Calu3 (cell line): ENCODE measurements around the gene CPNE7. TPM values are rescaled to one million over a fixed set of nuclear protein-coding genes. Genes with fewer than 3 reads are reported as not detected.

ENCODE experiments used
- BruUV-seq: library from RNA; stranded (reverse); fragments of 400-500 nt; replicated peaks from 2 replicates; lab custom pipeline; 2021; lab: Mats Ljungman, UMichigan
- CTCF ChIA-PET: fragments of 300-600 bp; sonication (Branson Sonifier 250); formaldehyde crosslinking; loops from one replicate; lab custom pipeline; 2022; ENCODE audit warnings: antibody characterized with exemption; lab: Charles Lee
- DNase-seq: peaks from one replicate; pipeline ENCODE4 v3.0.0; 2022
- H3K27ac Mint-ChIP-seq: one replicate; pipeline ENCODE4 v1.8.0; 2022; ENCODE audit warnings: mixed read lengths; ENCODE audit not compliant: unreplicated experiment
- H3K27me3 Mint-ChIP-seq: one replicate; pipeline ENCODE4 v1.8.0; 2022; ENCODE audit warnings: mixed read lengths; ENCODE audit not compliant: unreplicated experiment
- H3K36me3 Mint-ChIP-seq: one replicate; pipeline ENCODE4 v1.8.0; 2022; ENCODE audit warnings: mild to moderate bottlenecking, moderate library complexity, mixed read lengths; ENCODE audit not compliant: insufficient read depth, unreplicated experiment
- H3K4me1 Mint-ChIP-seq: one replicate; pipeline ENCODE4 v1.8.0; 2022; ENCODE audit warnings: mild to moderate bottlenecking, low read depth, mixed read lengths; ENCODE audit not compliant: unreplicated experiment
- H3K4me3 Mint-ChIP-seq: one replicate; pipeline ENCODE4 v1.8.0; 2022; ENCODE audit warnings: mild to moderate bottlenecking, low read depth, moderate library complexity, mixed read lengths; ENCODE audit not compliant: unreplicated experiment
- H3K9me3 Mint-ChIP-seq: one replicate; pipeline ENCODE4 v1.8.0; 2022; ENCODE audit warnings: low read depth, mixed read lengths; ENCODE audit not compliant: unreplicated experiment
- CTCF ChIP-seq: fragments of 200-600 bp; IDR thresholded peaks from one replicate; pipeline ENCODE4 v1.8.0; 2022; ENCODE audit warnings: antibody characterized with exemption; ENCODE audit not compliant: unreplicated experiment
- intact Hi-C: fragments of 100-400 bp; cut with micrococcal nuclease; formaldehyde crosslinking; loops from one replicate; pipeline ENCODE4 v1.10.0; 2022; ENCODE audit not compliant: unreplicated experiment
- total RNA-seq: library from RNA; stranded (reverse); gene quantifications from 2 replicates; pipeline ENCODE4 v1.2.3, GENCODE V29; 2022

The CPNE7 gene
- total RNA-seq, 1 experiment from 2014 or later, result 31.3 TPM

GRCh38 chr16:89544113-89544512, 31.4 kb upstream of the CPNE7 start:
- H3K36me3 Mint-ChIP-seq, result peaks cover 39% of the 10 kb centered on the region
- no peak for DNase-seq
- TF ChIP-seq CTCF, result no peak
- no peak overlapping the region for H3K4me3 Mint-ChIP-seq
- CTCF ChIA-PET, result no interaction called here
- intact Hi-C loops, result no loop called here
- no peaks in the 10 kb centered on the region for H3K27me3 Mint-ChIP-seq
- no TSS peak for BruUV-seq
- no peaks in the 10 kb centered on the region for H3K4me1 Mint-ChIP-seq
- H3K27ac Mint-ChIP-seq, result no peak overlapping the region
- H3K9me3 Mint-ChIP-seq, result no peaks in the 10 kb centered on the region

- CTCF ChIA-PET, result no interaction called here
- Mint-ChIP-seq H3K4me3 (no peak overlapping the region), H3K36me3 (peaks cover 45% of the 10 kb centered on the region), H3K4me1 (no peaks in the 10 kb centered on the region), H3K27me3 (no peaks in the 10 kb centered on the region), H3K27ac (no peak overlapping the region), H3K9me3 (no peaks in the 10 kb centered on the region)
- no peak for TF ChIP-seq CTCF
- intact Hi-C loops, result no loop called here
- BruUV-seq, result no TSS peak
- no peak for DNase-seq
Observed at GRCh38 chr16:89544713-89545043, 30.9 kb upstream of the CPNE7 start.

- no peak for TF ChIP-seq CTCF
- H3K27ac Mint-ChIP-seq, result no peak overlapping the region
- H3K4me1 Mint-ChIP-seq, result no peaks in the 10 kb centered on the region
- peaks cover 45% of the 10 kb centered on the region for H3K36me3 Mint-ChIP-seq
- H3K27me3 Mint-ChIP-seq, result no peaks in the 10 kb centered on the region
- H3K4me3 Mint-ChIP-seq, result no peak overlapping the region
- no peaks in the 10 kb centered on the region for H3K9me3 Mint-ChIP-seq
- intact Hi-C loops, result no loop called here
- no peak for DNase-seq
- CTCF ChIA-PET, result no interaction called here
- BruUV-seq, result no TSS peak
Observed at GRCh38 chr16:89545044-89545830, 30.3 kb upstream of the CPNE7 start.

- Mint-ChIP-seq H3K27me3 (no peaks in the 10 kb centered on the region), H3K9me3 (no peaks in the 10 kb centered on the region), H3K4me3 (no peak overlapping the region), H3K4me1 (no peaks in the 10 kb centered on the region), H3K27ac (no peak overlapping the region), H3K36me3 (peaks cover 41% of the 10 kb centered on the region)
- DNase-seq, result no peak
- CTCF ChIA-PET, result no interaction called here
- BruUV-seq, result no TSS peak
- TF ChIP-seq CTCF, result no peak
- intact Hi-C loops, result no loop called here
Observed at GRCh38 chr16:89545831-89546574, 29.6 kb upstream of the CPNE7 start.
